HG02678 (cell line): ENCODE data around the gene HS2ST1.
"Not testable (repeated sequence)": the region's sequence is repeated elsewhere in the genome, so short reads cannot be mapped to it uniquely, and the experiment has no call there.

Source experiments
- ATAC-seq: cut with Tn5 transposase; IDR thresholded peaks from one replicate; pipeline ENCODE4 v1.9.1; 2021; ENCODE audit warnings: mild to moderate bottlenecking, moderate library complexity; ENCODE audit not compliant: unreplicated experiment

HS2ST1 gene

GRCh38 chr1:87004857-87005256, 90.4 kb downstream of the HS2ST1 start:
- no peak for ATAC-seq

- peak; percentile 74 for ATAC-seq
These were observed 92.9 kb downstream of the HS2ST1 start for GRCh38 chr1:87007323-87007722.

- not testable (repeated sequence) for ATAC-seq
These were observed 99.0 kb downstream of the HS2ST1 start for GRCh38 chr1:87013385-87013784.

GRCh38 chr1:87017998-87018672, 103.7 kb downstream of the HS2ST1 start:
- no peak for ATAC-seq

- no peak for ATAC-seq
These were observed 108.9 kb downstream of the HS2ST1 start for GRCh38 chr1:87023326-87023725.

GRCh38 chr1:87024936-87025540, 110.6 kb downstream of the HS2ST1 start:
- ATAC-seq = peak; percentile 65

- not testable (repeated sequence) for ATAC-seq
These were observed 113.1 kb downstream of the HS2ST1 start for GRCh38 chr1:87027561-87027960.

- ATAC-seq = no peak
These were observed 114.1 kb downstream of the HS2ST1 start for GRCh38 chr1:87028576-87028975.

GRCh38 chr1:87030740-87031690, 116.6 kb downstream of the HS2ST1 start:
- peak; percentile 90 for ATAC-seq

- no peak for ATAC-seq
These were observed 119.9 kb downstream of the HS2ST1 start for GRCh38 chr1:87034351-87034750.

GRCh38 chr1:87039096-87039495, 124.7 kb downstream of the HS2ST1 start:
- no peak for ATAC-seq

- no peak for ATAC-seq
These were observed 127.8 kb downstream of the HS2ST1 start for GRCh38 chr1:87042111-87042811.

GRCh38 chr1:87044424-87044823, 130.0 kb downstream of the HS2ST1 start:
- peak; percentile 63 for ATAC-seq

- ATAC-seq = peak; percentile 26
These were observed 130.4 kb downstream of the HS2ST1 start for GRCh38 chr1:87044840-87045239.

GRCh38 chr1:87045761-87046304, 131.4 kb downstream of the HS2ST1 start:
- peak; percentile 45 for ATAC-seq

GRCh38 chr1:87046951-87047350, 132.5 kb downstream of the HS2ST1 start:
- no peak for ATAC-seq

- no peak for ATAC-seq
These were observed 133.8 kb downstream of the HS2ST1 start for GRCh38 chr1:87048237-87048636.

GRCh38 chr1:87051965-87052364, 137.5 kb downstream of the HS2ST1 start:
- ATAC-seq = peak; percentile 59

GRCh38 chr1:87052400-87052799, 138.0 kb downstream of the HS2ST1 start:
- ATAC-seq = peak; percentile 26

GRCh38 chr1:87052961-87053360, 138.5 kb downstream of the HS2ST1 start:
- no peak for ATAC-seq

- no peak for ATAC-seq
These were observed 139.0 kb downstream of the HS2ST1 start for GRCh38 chr1:87053446-87053845.
